TTC549 (cell line): ENCODE data around the gene TSHZ2.
"Not testable (repeated sequence)": the region's sequence is repeated elsewhere in the genome, so short reads cannot be mapped to it uniquely, and the experiment has no call there.

Source experiments
- FAIRE-seq: peaks from 2 replicates; lab custom pipeline; 2012; peaks lifted over from hg19 to GRCh38; lab: Jason Lieb, UNC

The TSHZ2 gene

GRCh38 chr20:53320701-53321100 lies 348.5 kb downstream of the TSHZ2 start:
- no peak for FAIRE-seq

- FAIRE-seq, result no peak
These were observed 349.4 kb downstream of the TSHZ2 start for GRCh38 chr20:53321596-53321995.

GRCh38 chr20:53322651-53323050 lies 350.5 kb downstream of the TSHZ2 start:
- FAIRE-seq, result no peak

GRCh38 chr20:53323460-53323859 lies 351.3 kb downstream of the TSHZ2 start:
- not testable (repeated sequence) for FAIRE-seq

- FAIRE-seq, result no peak
These were observed 352.7 kb downstream of the TSHZ2 start for GRCh38 chr20:53324816-53325215.

- FAIRE-seq, result no peak
These were observed 356.8 kb downstream of the TSHZ2 start for GRCh38 chr20:53328961-53329360.

GRCh38 chr20:53329781-53330180 lies 357.6 kb downstream of the TSHZ2 start:
- FAIRE-seq, result no peak

GRCh38 chr20:53330601-53331140 lies 358.5 kb downstream of the TSHZ2 start:
- no peak for FAIRE-seq

GRCh38 chr20:53331151-53331973 lies 359.2 kb downstream of the TSHZ2 start:
- FAIRE-seq, result no peak

GRCh38 chr20:53332022-53332837 lies 360.1 kb downstream of the TSHZ2 start:
- no peak for FAIRE-seq

- FAIRE-seq, result no peak
These were observed 362.7 kb downstream of the TSHZ2 start for GRCh38 chr20:53334861-53335260.

- FAIRE-seq, result no peak
These were observed 363.4 kb downstream of the TSHZ2 start for GRCh38 chr20:53335555-53335954.

GRCh38 chr20:53336892-53337291 lies 364.7 kb downstream of the TSHZ2 start:
- no peak for FAIRE-seq

GRCh38 chr20:53337390-53338101 lies 365.4 kb downstream of the TSHZ2 start:
- no peak for FAIRE-seq

GRCh38 chr20:53338716-53339115 lies 366.6 kb downstream of the TSHZ2 start:
- FAIRE-seq, result no peak

GRCh38 chr20:53342429-53342828 lies 370.3 kb downstream of the TSHZ2 start:
- FAIRE-seq, result no peak

- FAIRE-seq, result no peak
These were observed 371.3 kb downstream of the TSHZ2 start for GRCh38 chr20:53343448-53343847.

GRCh38 chr20:53344891-53345290 lies 372.7 kb downstream of the TSHZ2 start:
- no peak for FAIRE-seq

- FAIRE-seq, result no peak
These were observed 373.6 kb downstream of the TSHZ2 start for GRCh38 chr20:53345536-53346334.

GRCh38 chr20:53346335-53346648 lies 374.1 kb downstream of the TSHZ2 start:
- FAIRE-seq, result no peak

- no peak for FAIRE-seq
These were observed 377.6 kb downstream of the TSHZ2 start for GRCh38 chr20:53349730-53350129.
